Hematopoietic multipotent progenitor cell treated with erythropoietin and hydrocortisone succinate and interleukin-3 and kit ligand, for 6 days (in vitro differentiated cells): Measurements from ENCODE around the gene MAPK8IP3.
A peak's percentile ranks its signal among the peaks of the same experiment; 100 is the strongest.
"Not testable (repeated sequence)": the region's sequence is repeated elsewhere in the genome, so short reads cannot be mapped to it uniquely, and the experiment has no call there.

Experiments
- DNase-seq: peaks from one replicate; pipeline ENCODE4 v3.0.0-alpha.2; 2015

Gene MAPK8IP3

DNA sequence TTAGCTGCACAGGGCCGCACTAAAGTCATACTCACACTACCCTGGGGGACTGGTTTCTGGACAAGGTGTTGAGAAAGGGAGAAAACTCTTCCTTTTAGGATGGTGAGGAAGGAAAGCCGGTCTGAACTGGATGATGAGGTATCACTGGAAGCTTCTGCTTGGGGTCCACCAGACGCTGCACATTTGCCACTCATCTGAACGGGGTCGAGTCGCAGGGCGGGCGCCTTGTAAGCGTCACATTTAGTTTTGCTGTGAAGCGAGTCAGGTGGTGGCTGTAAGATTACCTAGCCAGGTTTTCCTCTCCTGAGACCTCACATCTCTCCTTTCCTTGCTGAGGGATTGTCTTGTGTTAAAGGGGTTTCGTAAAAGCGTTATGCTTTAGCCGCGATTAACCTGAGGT lies 25.6 kb upstream of the MAPK8IP3 start:
- no peak for DNase-seq

DNA sequence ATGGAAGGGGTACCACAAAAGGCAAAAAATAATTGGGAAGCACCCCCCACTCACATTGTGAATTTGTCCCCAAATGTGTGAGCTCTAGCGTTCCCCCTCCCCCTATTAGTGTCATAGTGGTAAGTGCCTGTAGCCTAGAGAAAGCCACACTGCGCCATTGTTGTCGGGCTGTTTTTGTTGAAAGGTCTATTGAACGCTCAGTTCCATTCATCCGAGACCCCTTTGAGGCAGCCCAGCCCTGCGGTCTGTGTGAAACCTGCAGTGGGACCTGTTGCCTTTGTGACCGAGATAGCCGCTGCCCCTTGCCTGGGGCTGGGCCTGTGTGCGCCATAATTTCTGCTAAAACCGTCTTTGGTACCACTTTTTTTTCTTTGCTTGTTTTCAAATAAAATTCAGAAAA lies 25.0 kb upstream of the MAPK8IP3 start:
- no peak for DNase-seq

DNA sequence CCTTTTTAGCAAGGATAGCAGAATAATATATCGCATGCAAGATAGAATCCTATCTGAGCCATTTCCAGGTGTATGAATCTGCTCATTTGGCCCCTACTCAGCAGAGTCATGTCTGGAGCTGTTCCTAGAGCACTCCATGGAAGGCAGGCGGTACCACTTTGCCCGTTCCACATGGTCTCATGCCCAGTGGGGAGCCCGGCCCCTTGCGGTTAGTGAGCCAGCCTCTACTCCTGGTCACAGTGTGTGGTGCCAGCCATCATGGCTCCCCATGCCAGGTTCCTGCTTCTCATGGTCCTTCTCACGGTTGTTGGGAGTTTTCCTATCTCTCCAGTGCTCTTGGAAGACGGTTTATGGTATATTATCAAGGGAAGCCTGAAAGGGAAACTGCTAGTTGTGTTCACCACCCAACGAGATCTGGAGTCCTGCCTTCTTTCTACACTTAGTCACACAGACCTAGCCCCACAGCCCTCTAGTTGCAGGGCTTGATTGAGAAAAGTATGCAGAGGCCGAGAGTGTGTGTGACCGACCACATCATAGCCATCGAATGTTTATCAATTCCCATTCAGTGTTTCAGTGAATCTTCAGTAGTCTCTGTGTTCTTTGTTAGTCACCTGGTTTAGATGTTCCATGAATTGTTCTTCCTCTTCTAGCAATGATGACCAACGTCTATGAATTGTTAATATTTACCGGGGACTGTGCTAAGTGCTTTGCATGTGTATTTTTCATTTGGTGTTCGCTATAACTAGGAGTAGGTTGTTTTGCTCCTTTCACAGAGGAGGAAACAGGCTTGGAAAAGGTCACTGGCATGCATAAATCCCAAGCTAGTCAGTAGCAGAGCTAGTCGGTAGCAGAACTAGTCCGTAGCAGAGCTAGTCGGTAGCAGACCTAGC lies 18.3 kb upstream of the MAPK8IP3 start:
- no peak for DNase-seq

DNA sequence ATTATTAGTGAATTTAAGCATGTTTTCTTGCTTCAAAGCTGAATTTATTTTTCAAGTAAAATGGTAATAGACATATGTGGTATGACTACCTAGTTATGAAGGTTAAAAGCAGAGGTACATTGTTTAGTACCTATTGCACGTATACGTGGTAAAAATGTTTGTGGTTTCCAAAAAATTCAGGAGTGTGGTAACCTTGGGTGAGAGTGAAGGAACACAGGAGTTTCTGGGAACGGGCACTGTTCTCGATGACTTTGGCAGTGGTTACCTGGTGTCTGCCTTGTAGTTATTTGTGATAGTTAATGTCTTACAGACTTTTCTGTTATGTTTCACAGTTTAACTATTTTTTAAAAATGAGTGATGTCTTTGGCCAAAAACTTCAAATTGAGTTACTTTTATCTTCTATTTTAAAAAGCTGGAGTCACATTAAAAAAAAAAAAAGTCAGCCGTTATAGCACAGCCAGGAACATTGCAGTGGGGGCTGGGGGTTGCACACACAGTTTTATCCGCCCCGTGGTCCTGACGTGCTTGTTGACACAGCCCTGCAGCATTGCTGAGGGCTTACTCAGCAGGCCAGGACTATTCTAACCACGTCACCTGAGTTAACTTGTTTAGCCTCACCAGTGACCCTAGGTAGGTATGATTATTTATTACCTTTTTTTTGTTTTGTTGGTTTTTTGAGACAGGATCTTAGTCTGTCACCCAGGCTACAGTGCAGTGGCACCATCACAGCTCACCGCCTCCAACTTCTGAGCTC lies 17.0 kb upstream of the MAPK8IP3 start:
- no peak for DNase-seq

DNA sequence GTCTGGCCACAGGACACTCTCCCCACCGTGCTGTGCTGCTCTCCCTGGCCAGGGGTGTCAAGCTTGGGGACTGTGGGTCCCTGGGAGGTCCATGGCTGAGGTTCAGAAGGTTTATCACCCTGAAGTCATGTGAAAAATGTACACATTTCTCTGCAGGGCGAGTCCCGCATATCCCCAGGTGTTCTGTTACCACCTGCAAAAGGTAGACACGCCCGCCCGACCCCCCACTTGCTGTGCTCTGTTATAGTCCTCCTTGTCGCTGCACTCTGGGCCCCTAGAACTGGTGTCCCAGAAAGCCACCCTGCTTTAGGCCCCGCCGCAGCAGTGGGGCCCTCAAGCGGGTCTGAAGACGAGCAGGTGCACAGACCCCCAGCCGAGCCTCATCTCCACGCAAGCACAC lies 16.1 kb upstream of the MAPK8IP3 start:
- DNase-seq: no peak

DNA sequence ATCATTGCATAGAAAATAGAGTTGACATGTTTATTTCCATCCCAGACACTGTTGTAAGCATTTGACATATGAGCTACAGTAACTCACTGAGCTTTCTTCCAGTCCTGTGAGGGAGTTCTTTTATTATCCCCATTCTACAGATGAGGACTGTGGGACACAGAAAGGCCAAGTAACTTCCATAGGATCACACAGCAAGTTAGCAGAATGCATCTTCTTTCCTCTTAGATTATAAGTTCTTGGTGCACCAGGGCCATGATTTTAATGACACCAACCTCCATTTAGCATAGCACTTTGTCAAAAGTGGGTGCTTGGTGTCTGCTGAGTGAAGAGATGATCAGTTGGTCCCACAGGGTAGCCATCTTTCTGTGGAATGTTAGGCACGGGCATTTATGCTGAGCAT lies 15.2 kb upstream of the MAPK8IP3 start:
- no peak for DNase-seq

DNA sequence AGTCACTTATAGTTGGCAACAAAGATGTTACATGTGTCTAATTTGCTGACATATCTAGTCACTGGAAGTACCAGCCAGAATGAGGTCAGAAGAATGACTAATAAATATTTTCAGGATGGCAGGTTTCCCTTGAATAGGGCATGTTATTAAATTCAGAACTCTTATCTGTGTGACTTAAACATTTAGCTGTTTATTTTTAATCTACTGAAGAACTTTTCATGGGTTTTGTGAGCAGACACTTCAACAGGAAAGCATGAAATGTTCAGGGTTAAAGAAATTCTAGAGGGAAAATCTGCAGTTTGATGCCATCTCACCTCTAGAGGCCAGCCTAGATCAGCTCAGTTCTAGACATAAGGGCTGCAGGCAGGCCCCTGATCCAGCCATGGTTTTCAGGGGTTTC lies 14.7 kb upstream of the MAPK8IP3 start:
- no peak for DNase-seq

DNA sequence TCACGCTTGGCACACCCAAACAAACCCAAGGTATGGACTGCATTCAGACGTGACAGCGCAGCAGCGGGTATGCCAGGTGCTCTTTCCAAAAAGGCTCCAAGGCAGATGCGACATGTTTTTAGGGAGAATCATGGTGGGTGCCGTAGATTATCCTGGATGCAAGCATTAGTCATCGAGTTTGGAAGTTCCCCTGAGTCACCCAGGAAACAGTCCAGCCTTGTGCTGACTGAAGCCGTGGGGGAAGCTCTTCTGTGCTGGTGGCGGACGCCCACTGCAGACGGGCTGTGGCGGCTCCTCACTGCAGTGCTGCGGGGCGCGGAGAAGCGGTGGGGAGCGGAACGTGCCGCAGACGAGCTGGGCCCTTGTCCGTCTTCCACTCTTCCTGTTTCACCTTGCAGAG lies 14.0 kb upstream of the MAPK8IP3 start:
- DNase-seq: no peak

DNA sequence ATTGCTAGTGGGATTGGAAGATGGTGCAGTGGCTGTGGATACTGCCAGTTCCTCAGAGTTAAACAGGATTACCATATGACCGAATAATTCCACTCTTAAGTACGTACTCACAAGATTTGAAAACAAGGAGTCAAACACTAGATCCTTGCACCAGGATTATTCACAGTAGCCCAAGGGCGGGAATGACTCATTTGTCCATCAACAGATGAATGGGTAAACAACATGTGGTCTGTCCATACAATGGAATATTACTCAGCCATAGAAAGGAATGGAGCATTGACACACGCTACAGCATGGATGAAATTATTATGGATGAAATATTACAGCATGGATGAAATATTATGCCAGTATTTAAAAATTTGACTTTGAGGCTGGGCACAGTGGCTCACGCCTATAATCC lies 9.1 kb upstream of the MAPK8IP3 start:
- no peak for DNase-seq

DNA sequence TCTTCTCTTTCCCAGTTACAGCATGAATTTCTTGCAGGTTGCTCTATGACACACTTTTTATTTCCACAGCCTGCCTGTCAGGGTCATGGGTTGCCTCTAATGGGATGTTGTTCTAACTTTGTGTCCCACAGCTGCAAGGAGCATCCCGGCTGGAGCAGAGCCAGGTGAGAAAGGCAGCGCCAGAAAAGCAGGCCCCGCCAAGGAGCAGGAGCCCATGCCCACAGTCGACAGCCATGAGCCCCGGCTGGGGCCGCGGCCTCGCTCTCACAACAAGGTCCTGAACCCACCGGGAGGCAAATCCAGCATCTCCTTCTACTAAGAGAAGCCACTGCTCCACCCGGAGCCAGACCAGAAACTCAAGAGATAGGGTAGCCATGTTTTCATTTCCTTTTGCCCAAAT lies 7.3 kb upstream of the MAPK8IP3 start:
- no peak for DNase-seq

DNA sequence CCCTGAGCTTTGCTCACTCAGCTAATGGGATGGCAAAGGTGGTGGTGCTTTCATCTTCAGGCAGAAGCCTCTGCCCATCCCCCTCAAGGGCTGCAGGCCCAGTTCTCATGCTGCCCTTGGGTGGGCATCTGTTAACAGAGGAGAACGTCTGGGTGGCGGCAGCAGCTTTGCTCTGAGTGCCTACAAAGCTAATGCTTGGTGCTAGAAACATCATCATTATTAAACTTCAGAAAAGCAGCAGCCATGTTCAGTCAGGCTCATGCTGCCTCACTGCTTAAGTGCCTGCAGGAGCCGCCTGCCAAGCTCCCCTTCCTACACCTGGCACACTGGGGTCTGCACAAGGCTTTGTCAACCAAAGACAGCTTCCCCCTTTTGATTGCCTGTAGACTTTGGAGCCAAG lies 5.7 kb upstream of the MAPK8IP3 start:
- no peak for DNase-seq

DNA sequence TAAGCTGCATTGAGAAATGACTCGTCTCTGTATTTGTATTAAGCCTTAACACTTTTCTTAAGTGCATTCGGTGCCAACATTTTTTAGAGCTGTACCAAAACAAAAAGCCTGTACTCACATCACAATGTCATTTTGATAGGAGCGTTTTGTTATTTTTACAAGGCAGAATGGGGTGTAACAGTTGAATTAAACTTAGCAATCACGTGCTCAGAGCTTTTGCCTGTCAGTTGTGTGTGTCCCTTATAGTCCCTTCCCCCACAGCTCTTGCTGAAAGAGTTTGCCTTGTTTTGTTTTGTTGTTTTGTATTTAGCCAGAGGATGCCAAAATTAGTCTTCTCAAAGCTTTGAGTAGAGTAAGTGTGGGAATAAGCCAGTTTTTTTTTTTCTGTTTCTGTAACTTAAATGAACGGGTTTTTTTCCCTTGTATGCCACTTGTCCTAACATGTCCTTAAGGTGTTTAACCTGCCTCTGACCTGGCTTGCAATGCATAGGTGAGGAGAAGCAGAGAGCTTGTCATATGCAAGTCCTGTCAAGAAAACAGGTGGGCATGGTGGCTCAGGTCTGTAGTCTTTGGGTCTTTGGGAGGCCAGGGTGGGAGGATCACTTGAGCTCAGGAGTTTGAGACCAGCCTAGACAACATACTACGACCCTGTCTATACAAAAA lies 4.6 kb upstream of the MAPK8IP3 start:
- DNase-seq: no peak

DNA sequence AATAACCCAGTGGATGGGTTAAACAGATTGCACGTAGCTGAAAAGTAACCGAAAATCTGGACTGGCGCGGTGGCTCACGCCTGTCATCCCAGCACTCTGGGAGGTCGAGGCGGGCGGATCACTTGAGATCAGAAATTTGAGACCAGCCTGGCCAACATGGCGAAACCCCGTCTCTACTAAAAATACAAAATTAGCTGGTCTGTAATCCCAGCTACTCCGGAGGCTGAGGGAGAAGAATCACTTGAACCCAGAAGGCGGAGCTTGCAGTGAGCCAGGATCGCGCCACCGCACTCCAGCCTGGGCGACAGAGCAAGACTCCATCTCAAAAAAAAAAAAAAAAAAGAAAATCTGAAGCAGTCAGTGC lies 689 bp upstream of the MAPK8IP3 start:
- DNase-seq: not testable (repeated sequence)

DNA sequence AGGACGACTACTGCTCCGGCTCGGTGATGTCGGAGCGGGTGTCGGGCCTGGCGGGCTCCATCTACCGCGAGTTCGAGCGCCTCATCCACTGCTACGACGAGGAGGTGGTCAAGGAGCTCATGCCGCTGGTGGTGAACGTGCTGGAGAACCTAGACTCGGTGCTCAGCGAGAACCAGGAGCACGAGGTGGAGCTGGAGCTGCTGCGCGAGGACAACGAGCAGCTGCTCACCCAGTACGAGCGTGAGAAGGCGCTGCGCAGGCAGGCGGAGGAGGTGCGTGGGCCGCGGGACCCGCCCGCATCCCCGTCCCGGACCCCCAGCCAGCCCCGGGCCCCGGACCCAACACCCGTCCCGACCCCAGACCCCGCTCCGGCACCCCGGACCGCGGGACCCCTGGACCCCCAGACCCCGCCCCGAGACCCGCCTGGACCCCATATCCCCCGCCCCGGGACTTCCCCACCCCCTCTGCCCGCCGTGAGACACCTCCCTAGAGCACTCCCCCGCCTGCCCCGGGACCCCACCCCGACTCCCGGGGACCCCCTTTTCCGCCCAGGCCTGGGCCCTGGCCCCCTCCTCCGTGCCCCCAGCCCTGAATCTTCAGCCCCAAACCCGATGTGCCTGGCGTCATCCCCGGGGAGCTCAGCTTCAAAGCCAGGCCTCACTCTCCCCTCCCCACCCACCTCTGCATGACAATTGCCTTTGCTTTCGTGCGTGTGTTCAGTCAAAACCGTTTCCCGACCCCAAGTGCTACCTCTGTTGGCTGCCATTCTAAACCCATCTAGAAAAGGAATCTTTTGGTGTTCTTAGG lies 594 bp downstream of the MAPK8IP3 start:
- DNase-seq: peak; percentile 53

DNA sequence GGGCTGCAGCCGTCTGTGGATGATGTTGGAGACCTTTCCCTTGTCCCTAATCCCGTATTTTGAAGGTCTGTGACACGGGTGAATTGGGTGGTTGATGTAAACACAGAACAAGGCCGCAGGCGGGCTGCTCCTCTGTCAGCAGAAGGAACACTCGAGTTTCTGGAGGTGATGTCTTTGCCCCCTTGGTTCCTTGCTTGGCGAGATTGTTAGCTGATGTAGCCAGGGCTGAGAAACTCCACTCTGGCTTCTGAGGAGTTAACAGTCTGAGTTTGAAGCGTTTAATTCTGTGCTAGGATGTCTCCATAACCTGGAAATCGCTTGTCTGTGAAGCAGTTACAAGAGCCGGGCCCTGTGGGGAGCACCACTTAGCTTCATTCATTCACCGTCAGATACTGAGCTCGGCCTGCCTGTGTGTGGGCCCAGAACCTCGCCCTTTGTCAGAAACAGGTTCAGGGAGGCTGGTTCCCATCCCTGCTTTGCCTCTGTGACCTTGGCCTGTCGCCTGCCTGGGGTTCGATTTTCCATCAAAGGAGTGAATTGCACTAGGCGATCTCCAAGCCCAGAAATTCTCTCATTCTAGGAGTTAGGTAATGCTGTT lies 1.3 kb downstream of the MAPK8IP3 start:
- DNase-seq: peak; percentile 66

DNA sequence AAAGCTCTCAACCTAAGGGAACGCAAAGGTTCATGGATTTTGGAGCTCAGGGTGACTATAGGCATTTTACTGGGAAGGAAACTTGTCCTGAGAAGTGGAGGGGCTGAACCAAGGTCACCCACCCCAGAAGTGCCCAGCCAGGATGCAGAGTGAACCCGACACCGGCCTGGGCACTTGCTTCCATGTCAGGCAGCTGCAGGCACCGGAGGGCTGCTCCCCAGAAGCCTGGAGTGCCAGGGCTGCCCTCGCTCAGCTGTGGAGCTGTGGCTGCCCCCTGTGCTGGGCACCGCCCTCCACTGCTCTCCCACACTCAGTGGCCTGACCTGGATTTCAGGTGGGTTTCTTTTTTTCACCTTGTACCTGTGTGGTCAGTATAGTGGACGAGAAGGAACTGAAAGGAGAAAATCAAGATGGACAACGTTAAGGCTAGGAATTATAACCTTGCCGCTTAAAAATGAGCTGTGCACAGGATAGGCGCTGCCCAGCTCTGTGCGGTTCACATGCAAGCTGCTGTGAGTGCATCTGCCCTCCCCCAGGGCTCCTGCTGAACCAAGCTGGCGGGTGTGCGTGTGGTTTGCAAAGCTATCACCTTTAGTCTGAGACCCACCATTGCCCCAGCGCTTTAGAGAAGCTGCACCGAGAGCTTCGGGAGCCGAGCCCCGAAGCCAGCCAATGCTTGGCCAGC lies 2.2 kb downstream of the MAPK8IP3 start:
- peak; percentile 20 for DNase-seq

DNA sequence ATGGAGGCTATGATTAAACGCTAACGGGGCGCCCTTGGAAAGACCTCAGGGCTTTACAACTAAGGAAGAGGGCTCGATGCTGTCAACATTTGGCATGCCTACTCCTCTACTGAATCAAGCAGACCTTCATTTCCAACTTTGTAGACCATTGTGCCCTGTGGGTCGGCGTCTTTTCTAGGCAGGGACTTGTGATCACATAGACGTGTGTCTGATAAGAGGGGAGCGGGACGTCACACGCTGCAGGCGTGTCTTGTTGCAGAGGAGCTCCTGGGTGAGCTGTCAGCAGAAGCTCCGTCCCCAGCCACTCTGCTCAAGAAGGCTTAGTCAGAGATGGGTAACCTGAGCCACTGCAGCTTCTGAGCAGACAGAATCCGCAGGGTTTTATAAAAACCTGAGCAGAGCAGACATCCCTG lies 2.8 kb downstream of the MAPK8IP3 start:
- peak; percentile 66 for DNase-seq

DNA sequence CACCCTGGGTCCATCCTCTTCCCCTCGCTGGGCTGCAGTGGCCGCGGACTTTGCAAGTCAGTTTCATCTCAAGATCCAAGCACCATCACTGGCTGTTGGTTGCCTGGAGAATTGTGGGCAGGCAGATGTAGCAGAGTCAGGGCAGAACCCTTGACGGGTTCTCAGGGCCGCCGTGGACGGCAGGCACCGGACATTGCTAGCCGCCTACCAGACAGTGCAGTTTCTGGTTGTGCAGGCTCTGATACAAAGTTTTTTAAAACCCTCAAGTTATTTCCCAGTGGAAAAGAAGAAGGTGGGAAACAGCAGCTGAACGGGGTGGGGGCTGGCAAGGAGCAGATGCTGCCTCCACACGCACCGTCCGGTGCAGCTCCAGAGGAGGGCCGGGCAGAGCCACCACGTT lies 3.4 kb downstream of the MAPK8IP3 start:
- no peak for DNase-seq

DNA sequence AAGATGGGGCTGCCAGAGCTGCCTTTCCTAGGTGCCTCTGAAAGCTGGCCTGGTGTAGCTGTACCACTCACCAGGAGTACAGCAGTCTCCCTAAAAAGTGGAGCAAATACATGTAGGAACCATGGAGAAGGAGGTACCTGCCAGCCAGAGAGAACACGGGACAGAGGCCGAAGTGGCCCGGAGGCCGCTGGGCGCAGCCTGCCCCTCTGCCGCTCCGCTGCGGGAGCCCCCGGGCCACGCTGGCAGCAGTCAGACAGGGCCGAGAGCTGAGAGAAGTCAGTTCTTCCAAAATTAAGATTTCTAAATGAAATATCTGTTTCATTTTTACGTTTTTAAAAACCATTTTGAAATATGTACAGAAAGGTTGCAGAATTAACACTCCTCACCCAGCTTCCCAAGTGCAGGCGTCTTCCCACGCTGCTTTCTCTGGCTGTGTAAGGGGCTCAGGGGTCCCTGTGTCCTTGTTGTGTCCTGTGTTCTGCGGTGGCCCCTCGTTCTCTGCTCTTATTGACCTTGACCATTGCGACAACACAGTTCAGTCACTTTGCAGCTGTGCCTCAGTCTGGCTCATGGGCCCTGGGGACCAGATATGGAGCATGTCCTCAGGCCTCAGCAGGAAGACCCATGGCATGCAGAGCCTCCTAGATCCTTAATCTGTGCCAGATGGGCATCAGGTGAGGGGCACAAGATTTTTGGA lies 5.0 kb downstream of the MAPK8IP3 start:
- no peak for DNase-seq

DNA sequence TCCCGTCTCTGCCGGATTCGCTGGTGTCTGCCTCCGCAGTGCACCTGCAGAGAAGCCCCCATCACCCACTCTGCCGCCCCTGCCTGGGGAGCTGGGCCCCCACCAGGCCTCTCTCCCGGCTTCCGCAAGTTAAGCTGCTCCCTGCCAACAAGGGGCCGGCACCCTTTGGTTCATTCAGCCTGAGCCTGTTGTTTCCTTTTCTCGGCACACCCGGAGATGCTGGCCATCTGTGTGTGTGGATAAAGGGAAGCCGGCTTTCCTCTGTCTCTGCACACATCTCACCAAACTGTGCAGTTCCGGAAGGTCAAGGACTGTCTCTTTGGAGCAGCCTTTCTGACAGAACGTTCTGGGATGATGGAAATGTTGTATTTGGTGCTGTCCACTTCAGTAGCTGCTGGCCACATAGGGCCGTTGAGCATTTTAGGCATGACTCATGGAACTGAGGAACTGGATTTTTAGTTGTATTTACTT lies 6.8 kb downstream of the MAPK8IP3 start:
- peak; percentile 35 for DNase-seq

DNA sequence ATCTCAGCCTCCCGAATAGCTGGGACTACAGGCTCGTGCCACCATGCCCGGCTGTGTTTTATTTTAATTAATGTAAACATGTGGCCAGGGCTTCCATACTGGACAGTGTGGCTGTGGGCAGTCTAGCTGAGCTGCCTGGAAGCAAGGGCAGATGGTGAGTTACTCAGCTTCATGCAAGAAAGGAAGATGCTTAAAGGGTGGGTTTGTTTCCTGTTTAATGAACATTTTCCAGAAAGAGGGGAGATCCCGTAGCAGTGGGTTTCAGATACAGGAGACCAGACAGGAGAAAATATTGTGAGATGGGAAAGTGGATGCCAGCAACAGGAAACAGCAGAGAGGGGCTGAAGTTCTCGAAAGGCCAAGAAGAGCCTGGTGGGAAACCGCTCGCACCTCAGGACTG lies 7.3 kb downstream of the MAPK8IP3 start:
- DNase-seq: no peak
